MM.1S (cell line): ENCODE results near the gene HIBCH.

Experiments
- DNase-seq: peaks from one replicate; pipeline ENCODE4 v3.0.0-alpha.2; 2015
- H2AFZ ChIP-seq: fragments of 300-600 bp; sonication (generic); 2 replicates; pipeline ENCODE4 v1.6.0; 2016; ENCODE audit warnings: antibody characterized with exemption, low read length
- H3F3A ChIP-seq: fragments of 300-600 bp; sonication (generic); 2 replicates; pipeline ENCODE4 v1.6.1; 2016; ENCODE audit warnings: mild to moderate bottlenecking, antibody characterized with exemption, low read length, moderate library complexity, mixed read lengths; ENCODE audit not compliant: insufficient read depth
- H3K27ac ChIP-seq: fragments of 300-600 bp; sonication (generic); 2 replicates; pipeline ENCODE4 v1.5.1; 2016; ENCODE audit warnings: mild to moderate bottlenecking, low read length
- H3K27me3 ChIP-seq: fragments of 300-600 bp; sonication (generic); replicated peaks from 2 replicates; pipeline ENCODE4 v1.6.0; 2016; ENCODE audit warnings: low read length; ENCODE audit not compliant: insufficient read depth
- H3K36me3 ChIP-seq: fragments of 300-600 bp; sonication (generic); replicated peaks from 2 replicates; pipeline ENCODE4 v1.6.1; 2016; ENCODE audit warnings: mild to moderate bottlenecking, low read length, mixed read lengths; ENCODE audit not compliant: insufficient read depth
- H3K4me1 ChIP-seq: fragments of 300-600 bp; sonication (generic); 2 replicates; pipeline ENCODE4 v1.6.1; 2016; ENCODE audit warnings: low read length, mixed read lengths
- H3K4me2 ChIP-seq: fragments of 300-600 bp; sonication (generic); 2 replicates; pipeline ENCODE4 v1.6.0; 2016; ENCODE audit warnings: low read depth, low read length
- H3K4me3 ChIP-seq: fragments of 300-600 bp; sonication (generic); 2 replicates; pipeline ENCODE4 v1.5.1; 2016; ENCODE audit warnings: low read length, mixed read lengths
- H3K79me2 ChIP-seq: fragments of 300-600 bp; sonication (generic); 2 replicates; pipeline ENCODE4 v1.6.1; 2016; ENCODE audit warnings: mixed run types, low read length, mixed read lengths
- H3K9ac ChIP-seq: fragments of 300-600 bp; sonication (generic); 2 replicates; pipeline ENCODE4 v1.6.1; 2016; ENCODE audit warnings: low read length, mixed read lengths
- H3K9me2 ChIP-seq: fragments of 300-600 bp; sonication (generic); replicated peaks from 2 replicates; pipeline ENCODE4 v1.6.1; 2016; ENCODE audit warnings: mild to moderate bottlenecking, low read length, mixed read lengths; ENCODE audit not compliant: insufficient read depth
- H3K9me3 ChIP-seq: fragments of 300-600 bp; sonication (generic); replicated peaks from 2 replicates; pipeline ENCODE4 v1.6.1; 2016; ENCODE audit warnings: mild to moderate bottlenecking, low read length, mixed read lengths; ENCODE audit not compliant: insufficient read depth
- H4K20me1 ChIP-seq: fragments of 300-600 bp; sonication (generic); 2 replicates; pipeline ENCODE4 v1.6.1; 2016; ENCODE audit warnings: mild to moderate bottlenecking, low read length, moderate library complexity, mixed read lengths; ENCODE audit not compliant: insufficient read depth
- CTCF ChIP-seq: fragments of 300-600 bp; sonication (generic); IDR thresholded peaks from 2 replicates; pipeline ENCODE4 v1.5.1; 2016; ENCODE audit warnings: antibody characterized with exemption, low read length, mixed read lengths
- EZH2 ChIP-seq: fragments of 300-600 bp; sonication (generic); optimal IDR thresholded peaks from 2 replicates; pipeline ENCODE3; 2017; ENCODE audit warnings: low read depth, mild to moderate bottlenecking, antibody characterized with exemption, low read length, mixed read lengths
- EZH2phosphoT487 ChIP-seq: fragments of 300-600 bp; sonication (generic); IDR thresholded peaks from 2 replicates; pipeline ENCODE4 v1.6.1; 2018; ENCODE audit warnings: antibody characterized with exemption, low read length

Gene HIBCH

DNA sequence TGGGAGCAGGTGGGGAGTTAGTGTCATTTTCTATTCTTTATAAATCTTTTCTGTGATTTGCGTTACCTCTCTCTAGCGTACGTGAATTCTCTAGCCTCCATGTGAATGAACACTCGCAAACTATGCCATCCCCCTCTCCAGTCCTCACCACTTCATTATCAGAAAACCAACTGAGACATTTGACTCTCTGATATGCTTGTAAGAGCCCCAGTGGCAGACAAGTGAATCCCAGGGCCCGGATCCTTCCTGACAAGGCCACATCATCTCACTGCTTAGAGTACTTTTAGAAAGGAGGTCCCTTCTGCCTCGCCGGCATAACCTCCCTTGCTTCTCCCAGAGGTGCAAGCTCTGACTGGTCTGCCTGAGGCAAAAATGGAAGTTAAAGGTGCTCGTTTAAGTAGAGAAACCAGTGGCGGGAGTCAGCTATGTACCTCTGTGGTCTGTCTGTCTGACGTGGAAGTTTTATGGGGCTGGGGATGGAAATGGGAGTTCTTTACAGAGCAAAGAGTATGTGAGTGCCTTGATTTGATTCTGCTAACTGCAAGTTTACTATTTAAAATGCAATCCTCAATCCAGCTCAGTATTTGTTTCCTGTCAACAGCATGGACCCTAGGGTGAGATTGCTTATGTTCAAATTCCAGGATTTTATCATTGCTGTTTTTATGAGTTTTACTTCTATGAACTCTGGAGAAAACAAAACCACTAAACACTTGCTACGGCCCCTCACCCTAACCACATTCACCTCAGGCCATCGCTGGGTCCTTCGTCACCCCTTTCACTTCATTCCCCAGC is 142.2 kb downstream of the HIBCH start:
- no peak for DNase-seq
- Histone ChIP-seq H3K4me3 (no peak overlapping the region), H4K20me1 (no peaks in the 10 kb centered on the region), H3K9me2 (no peaks in the 10 kb centered on the region), H2AFZ (0 out of 2 replicates have a peak overlapping the region, but pooled peaks have one; percentile 8), H3K4me1 (peaks cover 15% of the 10 kb centered on the region), H3K9me3 (no peaks in the 10 kb centered on the region), H3K9ac (no peak overlapping the region), H3K79me2 (peaks cover 10% of the 10 kb centered on the region), H3K4me2 (no peak overlapping the region), H3K27ac (no peak overlapping the region), H3F3A (peaks cover 25% of the 10 kb centered on the region), H3K36me3 (no peaks in the 10 kb centered on the region), H3K27me3 (no peaks in the 10 kb centered on the region)
- TF ChIP-seq EZH2 (no peak), EZH2phosphoT487 (no peak), CTCF (no peak)

GRCh38 chr2:190173392-190173791 is 146.2 kb downstream of the HIBCH start:
- no peak for DNase-seq
- no peak overlapping the region for H3K4me3 ChIP-seq
- H3K4me2 ChIP-seq = no peak overlapping the region

GRCh38 chr2:190170673-190171072 is 149.0 kb downstream of the HIBCH start:
- no peaks in the 10 kb centered on the region for H3K9me2 ChIP-seq
- no peak overlapping the region for H3K4me2 ChIP-seq
- H3K9ac ChIP-seq = no peak overlapping the region
- no peaks in the 10 kb centered on the region for H3K27me3 ChIP-seq
- no peaks in the 10 kb centered on the region for H3K79me2 ChIP-seq
- no peak overlapping the region for H3K4me3 ChIP-seq
- H3K27ac ChIP-seq = no peak overlapping the region
- no peaks in the 10 kb centered on the region for H3K4me1 ChIP-seq
- H3K36me3 ChIP-seq = no peaks in the 10 kb centered on the region
- no peaks in the 10 kb centered on the region for H3F3A ChIP-seq
- H4K20me1 ChIP-seq = no peaks in the 10 kb centered on the region
- TF ChIP-seq EZH2 (no peak), EZH2phosphoT487 (no peak)
- H3K9me3 ChIP-seq = no peaks in the 10 kb centered on the region
- H2AFZ ChIP-seq = no peak overlapping the region
- DNase-seq = no peak

More at GRCh38 chr2:190173392-190173791, 146.2 kb downstream of the HIBCH start:
- no peaks in the 10 kb centered on the region for H3F3A ChIP-seq
- no peaks in the 10 kb centered on the region for H4K20me1 ChIP-seq
- TF ChIP-seq CTCF = no peak
- TF ChIP-seq EZH2phosphoT487 = no peak
- no peak for TF ChIP-seq EZH2
- H3K27me3 ChIP-seq = no peaks in the 10 kb centered on the region
- H3K9ac ChIP-seq = no peak overlapping the region
- H3K36me3 ChIP-seq = no peaks in the 10 kb centered on the region
- H3K4me1 ChIP-seq = no peaks in the 10 kb centered on the region
- no peaks in the 10 kb centered on the region for H3K9me2 ChIP-seq
- no peaks in the 10 kb centered on the region for H3K79me2 ChIP-seq
- H2AFZ ChIP-seq = no peak overlapping the region
- H3K27ac ChIP-seq = no peak overlapping the region
- no peaks in the 10 kb centered on the region for H3K9me3 ChIP-seq
